Testis (tissue), 3 donors: ENCODE measurements around the gene FDX2. TPM values are rescaled to one million over a fixed set of nuclear protein-coding genes. Genes with fewer than 3 reads are reported as not detected.

Experiments used
- DNase-seq: peaks from one replicate; pipeline ENCODE4 v3.0.0-alpha.2; 2019
- H3K27ac ChIP-seq, 2 donors: fragments of 200-600 bp; sonication (generic); one replicate each; pipeline ENCODE4 v1.5.1; 2019
- H3K27me3 ChIP-seq: fragments of 200-600 bp; sonication (generic); one replicate; pipeline ENCODE4 v1.5.1; 2019
- H3K36me3 ChIP-seq: fragments of 200-600 bp; sonication (generic); one replicate; pipeline ENCODE4 v1.5.1; 2017; ENCODE audit warnings: low read depth; ENCODE audit errors: missing control alignments
- H3K4me1 ChIP-seq: fragments of 200-600 bp; sonication (generic); one replicate; pipeline ENCODE4 v1.5.1; 2019
- H3K4me3 ChIP-seq, 2 donors: fragments of 200-600 bp; sonication (generic); one replicate each; pipeline ENCODE4 v1.5.1; 2017 to 2019
- H3K9me3 ChIP-seq: fragments of 200-600 bp; sonication (generic); one replicate; pipeline ENCODE4 v1.5.1; 2017
- CTCF ChIP-seq, 3 experiments: fragments of 450-650 bp in 2 of 3; fragments of 200-600 bp in 1 of 3; sonication (generic) in 1 of 3; IDR thresholded peaks; one replicate each; pipeline ENCODE4 v1.5.1; 2016 to 2019; ENCODE audit warnings: antibody characterized with exemption in 3 of 3, mild to moderate bottlenecking in 2 of 3, moderate library complexity in 1 of 3
- POLR2A ChIP-seq: fragments of 450-650 bp; IDR thresholded peaks from one replicate; pipeline ENCODE4 v1.6.1; 2017; ENCODE audit warnings: antibody characterized with exemption, mild to moderate bottlenecking, moderate library complexity
- WGBS, 2 donors: methylation state at CpG; one replicate each; pipeline ENCODE4 v1.1.5; 2018; 5-methylcytosine and 5-hydroxymethylcytosine counted together
- intact Hi-C: fragments of 100-400 bp; cut with DNase I; formaldehyde crosslinking; loops from one replicate; pipeline ENCODE4 v1.15.1; 2023; ENCODE audit warnings: low total_unique reads
- polyA plus RNA-seq: library from polyadenylated mRNA; stranded (reverse); fragments of 350-450 nt; fragmentation: Illumina TruSeq; extraction: RNeasy Lipid Tissue Mini Kit (QIAGEN cat#74804); gene quantifications from one replicate; pipeline ENCODE4 v1.2.3, GENCODE V29; 2014; ENCODE audit warnings: low read depth, low replicate concordance; ENCODE audit not compliant: insufficient read depth
- small RNA-seq, 2 donors: library from RNA; depleted of rRNA; stranded (forward); fragments of <200 nt; gene quantifications; one replicate each; pipeline ENCODE3, GENCODE V24; 2016
- total RNA-seq, 2 donors: library from RNA; depleted of rRNA; stranded (reverse); fragments of >200 nt; gene quantifications; one replicate each; pipeline ENCODE4 v1.2.3, GENCODE V29; 2016

Gene FDX2
- total and polyA plus RNA-seq, 3 donors from 2014 or later = 26.8 to 40.2 (median 35.7) TPM

- DNase-seq = no peak
- WGBS, 2 donors = 82 to 88% methylated on average over 7 of the region's 7 CpGs
- Histone ChIP-seq H3K36me3 (no peaks in the 10 kb centered on the region), H3K4me1 (peaks cover 13% of the 10 kb centered on the region), H3K27me3 (no peaks in the 10 kb centered on the region), H3K27ac (no peak overlapping the region), H3K9me3 (no peaks in the 10 kb centered on the region), H3K4me3 (no peak overlapping the region)
- TF ChIP-seq CTCF (IDR thresholded peaks at IDR 0.05) (no peak), POLR2A (no peak)
- intact Hi-C loops = no loop called here
Observed at GRCh38 chr19:10266706-10267105, 49.1 kb downstream of the FDX2 start.

GRCh38 chr19:10262771-10263170, 53.0 kb downstream of the FDX2 start:
- no peak for TF ChIP-seq CTCF (IDR thresholded peaks at IDR 0.05)
- no peak for TF ChIP-seq POLR2A
- WGBS, 2 donors = 78 to 80% methylated on average over 7 of the region's 7 CpGs
- Histone ChIP-seq H3K4me1 (no peaks in the 10 kb centered on the region), H3K27ac (no peak overlapping the region), H3K4me3 (no peak overlapping the region), H3K27me3 (no peaks in the 10 kb centered on the region), H3K9me3 (no peaks in the 10 kb centered on the region), H3K36me3 (no peaks in the 10 kb centered on the region)
- DNase-seq = no peak
- intact Hi-C loops = no loop called here

- WGBS, 2 donors = 81% methylated on average over 8 of the region's 8 CpGs
- TF ChIP-seq CTCF (IDR thresholded peaks at IDR 0.05) (no peak), POLR2A (no peak)
- DNase-seq = no peak
- Histone ChIP-seq H3K9me3 (no peaks in the 10 kb centered on the region), H3K27ac (no peak overlapping the region), H3K36me3 (no peaks in the 10 kb centered on the region), H3K4me1 (no peaks in the 10 kb centered on the region), H3K4me3 (no peak overlapping the region), H3K27me3 (no peaks in the 10 kb centered on the region)
- intact Hi-C loops = no loop called here
Observed at GRCh38 chr19:10260141-10260584, 55.7 kb downstream of the FDX2 start.

Small RNA genes lying within 50 kb of the gene (small RNA-seq; reads per million reads assigned to genes)
- gene AC011511.1 = 0 reads per million in 2 donors
- gene AC011511.4 = 0 reads per million in 2 donors

Other genes with a start within 250 kb of the FDX2 start
- gene SHFL, start 229.7 kb downstream of the FDX2 start, total RNA-seq = 10 to 100 TPM; 20.4 to 25.8 TPM
- gene SHFL, start 229.7 kb downstream of the FDX2 start, polyA plus RNA-seq = 18.7 TPM
- 1 to 10 TPM; 7.6 to 8.7 TPM for gene ANGPTL6, start 213.3 kb downstream of the FDX2 start, total RNA-seq
- 3.0 TPM for gene ANGPTL6, start 213.3 kb downstream of the FDX2 start, polyA plus RNA-seq
- 10 to 100 TPM; 66.2 to 68.1 TPM for gene PPAN, start 209.7 kb downstream of the FDX2 start, total RNA-seq
- 39.3 TPM for gene PPAN, start 209.7 kb downstream of the FDX2 start, polyA plus RNA-seq
- 10 to 100 TPM; 25.0 to 27.8 TPM for gene P2RY11, start 204.3 kb downstream of the FDX2 start, total RNA-seq
- 16.3 TPM for gene P2RY11, start 204.3 kb downstream of the FDX2 start, polyA plus RNA-seq
- 100 to 1,000 TPM; 281 to 306 TPM for gene EIF3G, start 196.1 kb downstream of the FDX2 start, total RNA-seq
- 348 TPM for gene EIF3G, start 196.1 kb downstream of the FDX2 start, polyA plus RNA-seq
- 100 to 1,000 TPM; 103 to 145 TPM for gene DNMT1, start 121.1 kb downstream of the FDX2 start, total RNA-seq
- 96.5 TPM for gene DNMT1, start 121.1 kb downstream of the FDX2 start, polyA plus RNA-seq
- 10 to 100 TPM in 1 of 2 donors, 1 to 10 TPM in 1; 8.7 to 13.7 TPM for gene S1PR2, start 84.7 kb downstream of the FDX2 start, total RNA-seq
- gene S1PR2, start 84.7 kb downstream of the FDX2 start, polyA plus RNA-seq = 11.9 TPM
- 10 to 100 TPM; 63.5 to 91.8 TPM for gene MRPL4, start 63.8 kb downstream of the FDX2 start, total RNA-seq
- 53.3 TPM for gene MRPL4, start 63.8 kb downstream of the FDX2 start, polyA plus RNA-seq
- 10 to 100 TPM; 10.1 to 18.0 TPM for gene ICAM1, start 44.9 kb downstream of the FDX2 start, total RNA-seq
- 14.3 TPM for gene ICAM1, start 44.9 kb downstream of the FDX2 start, polyA plus RNA-seq
- gene ICAM4, start 29.1 kb downstream of the FDX2 start, total RNA-seq = under 1 TPM; 0.25 to 0.47 TPM
- 0.28 TPM for gene ICAM4, start 29.1 kb downstream of the FDX2 start, polyA plus RNA-seq
- 1 to 10 TPM; 4.3 to 7.6 TPM for gene ICAM5, start 26.1 kb downstream of the FDX2 start, total RNA-seq
- gene ICAM5, start 26.1 kb downstream of the FDX2 start, polyA plus RNA-seq = 5.4 TPM
- 10 to 100 TPM; 12.8 to 22.1 TPM for gene ZGLP1, start 6.2 kb downstream of the FDX2 start, total RNA-seq
- 10.5 TPM for gene ZGLP1, start 6.2 kb downstream of the FDX2 start, polyA plus RNA-seq
- 10 to 100 TPM; 34.5 to 49.6 TPM for gene RAVER1, start 17.5 kb upstream of the FDX2 start, total RNA-seq
- gene RAVER1, start 17.5 kb upstream of the FDX2 start, polyA plus RNA-seq = 32.3 TPM
- gene ICAM3, start 23.6 kb upstream of the FDX2 start, total RNA-seq = 1 to 10 TPM; 2.4 to 2.8 TPM
- gene ICAM3, start 23.6 kb upstream of the FDX2 start, polyA plus RNA-seq = 6.3 TPM
- gene TYK2, start 64.6 kb upstream of the FDX2 start, total RNA-seq = 100 to 1,000 TPM; 112 to 113 TPM
- 47.6 TPM for gene TYK2, start 64.6 kb upstream of the FDX2 start, polyA plus RNA-seq
- 100 to 1,000 TPM; 160 to 210 TPM for gene CDC37, start 87.5 kb upstream of the FDX2 start, total RNA-seq
- 170 TPM for gene CDC37, start 87.5 kb upstream of the FDX2 start, polyA plus RNA-seq
- gene PDE4A, start 104.5 kb upstream of the FDX2 start, total RNA-seq = 10 to 100 TPM; 20.1 to 35.0 TPM
- gene PDE4A, start 104.5 kb upstream of the FDX2 start, polyA plus RNA-seq = 35.4 TPM
- gene KEAP1, start 187.3 kb upstream of the FDX2 start, total RNA-seq = 10 to 100 TPM; 40.7 to 61.0 TPM
- gene KEAP1, start 187.3 kb upstream of the FDX2 start, polyA plus RNA-seq = 54.1 TPM
- gene S1PR5, start 201.4 kb upstream of the FDX2 start, total RNA-seq = under 1 TPM; 0.12 to 0.31 TPM
- 0.61 TPM for gene S1PR5, start 201.4 kb upstream of the FDX2 start, polyA plus RNA-seq
- 10 to 100 TPM; 80.5 to 97.1 TPM for gene ATG4D, start 227.9 kb upstream of the FDX2 start, total RNA-seq
- gene ATG4D, start 227.9 kb upstream of the FDX2 start, polyA plus RNA-seq = 167 TPM
- 10 to 100 TPM; 33.7 to 34.6 TPM for gene KRI1, start 250.0 kb upstream of the FDX2 start, total RNA-seq
- gene KRI1, start 250.0 kb upstream of the FDX2 start, polyA plus RNA-seq = 48.3 TPM